ENCODE data around the gene FGD4.

FGD4 gene

GRCh38 chr12:32690927-32691326 is 291.6 kb downstream of the FGD4 start:
- H3K4me3 ChIP-seq (ENCODE audit: low read depth, low read length), result no peak overlapping the region
- POLR2A ChIA-PET, result no interaction called here
- DNase-seq (ENCODE audit: low read depth, low spot score), result no peak
- no peak for TF ChIP-seq CTCF (IDR thresholded peaks at IDR 0.05; ENCODE audit: insufficient read depth, low read length, missing control alignments)
- CTCF ChIA-PET, result no interaction called here

- CTCF ChIA-PET, result interaction anchor here (0.8 to 1.5 kb wide), 2 partner anchors 20 to 237 kb away, joined by 3 read pairs; no protein-coding TSS in a partner anchor
- POLR2A ChIA-PET, result no interaction called here
- no peak overlapping the region for H3K4me3 ChIP-seq (ENCODE audit: low read depth, low read length)
These were observed 293.0 kb downstream of the FGD4 start for GRCh38 chr12:32692358-32692757.

GRCh38 chr12:32693036-32693435 is 293.7 kb downstream of the FGD4 start:
- no peak for DNase-seq (ENCODE audit: low read depth, low spot score)
- no peak overlapping the region for H3K4me3 ChIP-seq (ENCODE audit: low read depth, low read length)
- TF ChIP-seq CTCF (IDR thresholded peaks at IDR 0.05; ENCODE audit: insufficient read depth, low read length, missing control alignments), result no peak
- ChIA-PET CTCF (interaction anchor here (0.8 to 1.5 kb wide), 2 partner anchors 21 to 237 kb away, joined by 3 read pairs; no protein-coding TSS in a partner anchor), POLR2A (no interaction called here)

More at GRCh38 chr12:32692358-32692757, 293.0 kb downstream of the FGD4 start:
- no peak for DNase-seq (ENCODE audit: low read depth, low spot score)
- no peak for TF ChIP-seq CTCF (IDR thresholded peaks at IDR 0.05; ENCODE audit: insufficient read depth, low read length, missing control alignments)
